ENCODE results near the gene CD5L.

DNA sequence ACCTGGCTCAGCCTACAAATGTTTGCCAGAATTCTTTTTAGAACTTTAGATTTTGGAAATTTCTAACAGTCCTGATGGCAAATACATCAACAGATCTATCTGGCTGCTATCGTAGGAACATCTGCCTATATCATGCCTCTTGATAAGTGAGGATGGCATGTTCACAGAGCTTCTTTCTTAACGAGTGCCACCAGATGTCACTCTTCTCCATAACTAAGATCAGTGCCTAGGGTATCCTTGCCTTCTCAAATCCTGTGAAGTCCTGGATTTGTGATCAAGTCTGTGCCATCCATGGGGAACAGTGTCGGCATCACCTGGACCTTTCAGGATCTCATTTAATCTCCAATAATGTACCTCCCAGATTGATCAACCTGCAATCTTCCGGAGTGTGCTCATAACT lies 36.5 kb upstream of the CD5L start:
- TF ChIP-seq, protein P1, sequence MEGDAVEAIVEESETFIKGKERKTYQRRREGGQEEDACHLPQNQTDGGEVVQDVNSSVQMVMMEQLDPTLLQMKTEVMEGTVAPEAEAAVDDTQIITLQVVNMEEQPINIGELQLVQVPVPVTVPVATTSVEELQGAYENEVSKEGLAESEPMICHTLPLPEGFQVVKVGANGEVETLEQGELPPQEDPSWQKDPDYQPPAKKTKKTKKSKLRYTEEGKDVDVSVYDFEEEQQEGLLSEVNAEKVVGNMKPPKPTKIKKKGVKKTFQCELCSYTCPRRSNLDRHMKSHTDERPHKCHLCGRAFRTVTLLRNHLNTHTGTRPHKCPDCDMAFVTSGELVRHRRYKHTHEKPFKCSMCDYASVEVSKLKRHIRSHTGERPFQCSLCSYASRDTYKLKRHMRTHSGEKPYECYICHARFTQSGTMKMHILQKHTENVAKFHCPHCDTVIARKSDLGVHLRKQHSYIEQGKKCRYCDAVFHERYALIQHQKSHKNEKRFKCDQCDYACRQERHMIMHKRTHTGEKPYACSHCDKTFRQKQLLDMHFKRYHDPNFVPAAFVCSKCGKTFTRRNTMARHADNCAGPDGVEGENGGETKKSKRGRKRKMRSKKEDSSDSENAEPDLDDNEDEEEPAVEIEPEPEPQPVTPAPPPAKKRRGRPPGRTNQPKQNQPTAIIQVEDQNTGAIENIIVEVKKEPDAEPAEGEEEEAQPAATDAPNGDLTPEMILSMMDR (conservative IDR thresholded peaks at IDR 0.05; ENCODE audit: low read depth, low read length), result peak; percentile 78
- no peak for TF ChIP-seq EZH2 (IDR thresholded peaks at IDR 0.05; ENCODE audit: low read length, unreplicated experiment)
